DND-41 (cell line): ENCODE results near the gene MYBPHL.

Experiments used
- CTCF ChIP-seq: IDR thresholded peaks from 2 replicates; pipeline ENCODE4 v1.5.1; 2012; ENCODE audit warnings: borderline replicate concordance, low read length, moderate library complexity, mild to moderate bottlenecking; ENCODE audit not compliant: poor library complexity, severe bottlenecking; ENCODE audit errors: extremely low read depth
- EZH2 ChIP-seq: IDR thresholded peaks from 3 replicates; pipeline ENCODE4 v1.6.1; 2012; ENCODE audit warnings: borderline replicate concordance, low read depth, mild to moderate bottlenecking, moderate library complexity, low read length, inconsistent platforms; ENCODE audit not compliant: severe bottlenecking

- TF ChIP-seq CTCF: no peak
- no peak for TF ChIP-seq EZH2
Observed at GRCh38 chr1:109350182-109350581, 43.4 kb upstream of the MYBPHL start.
